ENCODE results near the gene GRK3.

Gene GRK3

DNA sequence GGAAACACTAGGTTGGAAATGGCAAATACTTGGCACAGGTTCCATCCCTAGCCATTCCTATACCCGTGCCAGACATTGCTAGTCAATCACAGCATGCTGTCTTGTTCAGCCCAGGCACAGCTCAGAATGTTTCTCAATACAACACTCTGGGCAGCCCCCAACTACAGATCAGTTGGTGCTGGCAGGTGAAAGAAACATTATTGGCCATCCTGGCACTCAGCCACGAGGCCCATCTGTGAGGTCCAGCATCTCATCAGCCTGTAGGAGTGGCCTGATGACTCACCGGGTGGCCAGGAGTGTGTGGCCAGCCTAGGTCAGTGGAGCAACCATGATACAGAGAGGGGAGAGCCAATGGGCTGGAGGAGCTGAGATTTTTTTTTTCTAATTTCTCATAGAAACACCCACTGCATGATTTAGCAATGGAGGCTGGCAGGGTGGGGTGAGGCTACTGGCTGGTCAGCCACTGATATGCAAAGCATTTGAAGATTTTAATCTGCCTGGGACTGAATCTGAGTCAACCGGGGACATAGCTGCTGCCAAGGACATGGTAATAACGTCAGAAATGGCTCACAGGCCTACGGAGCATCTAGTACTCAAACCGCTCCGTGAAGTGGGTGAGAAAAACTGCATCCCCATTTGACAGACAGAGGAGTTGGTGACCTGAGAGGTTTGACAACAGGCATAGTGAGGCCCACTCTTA is 182.9 kb downstream of the GRK3 start:
- Histone ChIP-seq H3K27ac (replicated peaks) (no peak overlapping the region), H3K27me3 (ENCODE audit: insufficient read depth, poor library complexity, severe bottlenecking) (no peaks in the 10 kb centered on the region), H3K4me3 (replicated peaks; ENCODE audit: insufficient read depth, low read length) (no peak overlapping the region)
- TF ChIP-seq GABPA (IDR thresholded peaks at IDR 0.05; ENCODE audit: low read depth) (no peak), POLR2AphosphoS5 (IDR thresholded peaks at IDR 0.05; ENCODE audit: low read depth) (no peak), SPI1 (IDR thresholded peaks at IDR 0.05; ENCODE audit: borderline replicate concordance, low read depth) (no peak)
- TF ChIP-seq, protein P1, sequence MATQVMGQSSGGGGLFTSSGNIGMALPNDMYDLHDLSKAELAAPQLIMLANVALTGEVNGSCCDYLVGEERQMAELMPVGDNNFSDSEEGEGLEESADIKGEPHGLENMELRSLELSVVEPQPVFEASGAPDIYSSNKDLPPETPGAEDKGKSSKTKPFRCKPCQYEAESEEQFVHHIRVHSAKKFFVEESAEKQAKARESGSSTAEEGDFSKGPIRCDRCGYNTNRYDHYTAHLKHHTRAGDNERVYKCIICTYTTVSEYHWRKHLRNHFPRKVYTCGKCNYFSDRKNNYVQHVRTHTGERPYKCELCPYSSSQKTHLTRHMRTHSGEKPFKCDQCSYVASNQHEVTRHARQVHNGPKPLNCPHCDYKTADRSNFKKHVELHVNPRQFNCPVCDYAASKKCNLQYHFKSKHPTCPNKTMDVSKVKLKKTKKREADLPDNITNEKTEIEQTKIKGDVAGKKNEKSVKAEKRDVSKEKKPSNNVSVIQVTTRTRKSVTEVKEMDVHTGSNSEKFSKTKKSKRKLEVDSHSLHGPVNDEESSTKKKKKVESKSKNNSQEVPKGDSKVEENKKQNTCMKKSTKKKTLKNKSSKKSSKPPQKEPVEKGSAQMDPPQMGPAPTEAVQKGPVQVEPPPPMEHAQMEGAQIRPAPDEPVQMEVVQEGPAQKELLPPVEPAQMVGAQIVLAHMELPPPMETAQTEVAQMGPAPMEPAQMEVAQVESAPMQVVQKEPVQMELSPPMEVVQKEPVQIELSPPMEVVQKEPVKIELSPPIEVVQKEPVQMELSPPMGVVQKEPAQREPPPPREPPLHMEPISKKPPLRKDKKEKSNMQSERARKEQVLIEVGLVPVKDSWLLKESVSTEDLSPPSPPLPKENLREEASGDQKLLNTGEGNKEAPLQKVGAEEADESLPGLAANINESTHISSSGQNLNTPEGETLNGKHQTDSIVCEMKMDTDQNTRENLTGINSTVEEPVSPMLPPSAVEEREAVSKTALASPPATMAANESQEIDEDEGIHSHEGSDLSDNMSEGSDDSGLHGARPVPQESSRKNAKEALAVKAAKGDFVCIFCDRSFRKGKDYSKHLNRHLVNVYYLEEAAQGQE (IDR thresholded peaks at IDR 0.05; ENCODE audit: insufficient replicate concordance, low read depth): no peak
- TF ChIP-seq, protein P2, sequence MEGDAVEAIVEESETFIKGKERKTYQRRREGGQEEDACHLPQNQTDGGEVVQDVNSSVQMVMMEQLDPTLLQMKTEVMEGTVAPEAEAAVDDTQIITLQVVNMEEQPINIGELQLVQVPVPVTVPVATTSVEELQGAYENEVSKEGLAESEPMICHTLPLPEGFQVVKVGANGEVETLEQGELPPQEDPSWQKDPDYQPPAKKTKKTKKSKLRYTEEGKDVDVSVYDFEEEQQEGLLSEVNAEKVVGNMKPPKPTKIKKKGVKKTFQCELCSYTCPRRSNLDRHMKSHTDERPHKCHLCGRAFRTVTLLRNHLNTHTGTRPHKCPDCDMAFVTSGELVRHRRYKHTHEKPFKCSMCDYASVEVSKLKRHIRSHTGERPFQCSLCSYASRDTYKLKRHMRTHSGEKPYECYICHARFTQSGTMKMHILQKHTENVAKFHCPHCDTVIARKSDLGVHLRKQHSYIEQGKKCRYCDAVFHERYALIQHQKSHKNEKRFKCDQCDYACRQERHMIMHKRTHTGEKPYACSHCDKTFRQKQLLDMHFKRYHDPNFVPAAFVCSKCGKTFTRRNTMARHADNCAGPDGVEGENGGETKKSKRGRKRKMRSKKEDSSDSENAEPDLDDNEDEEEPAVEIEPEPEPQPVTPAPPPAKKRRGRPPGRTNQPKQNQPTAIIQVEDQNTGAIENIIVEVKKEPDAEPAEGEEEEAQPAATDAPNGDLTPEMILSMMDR (IDR thresholded peaks at IDR 0.05; ENCODE audit: insufficient read depth, low read length): no peak
- no peak for DNase-seq (ENCODE audit: low read depth in 1 of 2, low spot score in 1 of 2)

DNA sequence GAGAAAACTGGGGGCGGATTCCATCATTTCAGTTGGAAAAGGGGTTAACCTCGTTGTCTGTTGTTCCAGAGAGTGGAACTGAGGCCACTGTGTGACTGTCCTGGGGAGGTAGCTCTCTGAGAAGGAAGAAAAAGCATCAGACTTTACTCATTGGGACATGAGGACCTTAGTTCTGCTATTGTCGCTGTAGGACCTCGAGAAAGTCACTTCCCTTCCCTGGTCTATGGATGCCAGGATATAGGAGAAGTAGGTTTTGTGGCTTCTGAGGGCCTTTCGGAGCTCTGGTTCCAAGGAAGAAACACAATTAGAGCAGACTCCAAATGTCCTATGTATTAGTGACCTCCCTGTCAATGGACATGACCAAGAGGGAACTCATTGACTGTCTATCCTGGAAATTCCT is 183.7 kb downstream of the GRK3 start:
- peak in 1 of 2 experiments; percentile 30 for DNase-seq (ENCODE audit: low read depth in 1 of 2, low spot score in 1 of 2)
- TF ChIP-seq, protein P2 (IDR thresholded peaks at IDR 0.05; ENCODE audit: insufficient read depth, low read length): no peak
- no peak for TF ChIP-seq POLR2AphosphoS5 (IDR thresholded peaks at IDR 0.05; ENCODE audit: low read depth)
- TF ChIP-seq SPI1 (IDR thresholded peaks at IDR 0.05; ENCODE audit: borderline replicate concordance, low read depth): peak; percentile 58; the same call in 1 of the 2 replicates
- TF ChIP-seq, protein P1 (IDR thresholded peaks at IDR 0.05; ENCODE audit: insufficient replicate concordance, low read depth): no peak
- Histone ChIP-seq H3K27ac (replicated peaks) (no peak overlapping the region), H3K4me3 (replicated peaks; ENCODE audit: insufficient read depth, low read length) (no peak overlapping the region), H3K27me3 (ENCODE audit: insufficient read depth, poor library complexity, severe bottlenecking) (no peaks in the 10 kb centered on the region)

DNA sequence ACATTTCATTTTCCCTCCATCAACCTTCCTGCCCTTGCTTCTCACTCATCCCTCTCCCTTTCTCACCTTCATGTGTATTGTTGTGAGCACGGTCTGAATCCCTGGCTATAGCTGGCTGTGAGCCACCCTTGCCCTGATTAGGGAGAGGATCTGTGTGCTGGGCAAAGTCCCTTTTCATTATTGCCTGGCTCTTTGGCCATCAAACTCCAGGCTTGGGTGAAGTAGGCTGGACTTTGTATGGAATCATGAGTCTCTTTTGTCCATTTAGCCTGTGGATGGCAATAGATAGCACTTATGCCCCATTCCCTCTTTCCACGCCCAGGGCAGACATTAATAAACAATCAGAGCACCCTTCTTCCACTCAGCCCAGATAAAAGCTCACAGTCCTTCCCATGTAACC is 184.2 kb downstream of the GRK3 start:
- Histone ChIP-seq H3K27ac (replicated peaks) (no peak overlapping the region), H3K27me3 (ENCODE audit: insufficient read depth, poor library complexity, severe bottlenecking) (no peaks in the 10 kb centered on the region), H3K4me3 (replicated peaks; ENCODE audit: insufficient read depth, low read length) (no peak overlapping the region)
- TF ChIP-seq POLR2AphosphoS5 (IDR thresholded peaks at IDR 0.05; ENCODE audit: low read depth) (no peak), SPI1 (IDR thresholded peaks at IDR 0.05; ENCODE audit: borderline replicate concordance, low read depth) (no peak), GABPA (IDR thresholded peaks at IDR 0.05; ENCODE audit: low read depth) (no peak)
- TF ChIP-seq, protein P2 (IDR thresholded peaks at IDR 0.05; ENCODE audit: insufficient read depth, low read length): no peak
- TF ChIP-seq, protein P1 (IDR thresholded peaks at IDR 0.05; ENCODE audit: insufficient replicate concordance, low read depth): no peak
- no peak for DNase-seq (ENCODE audit: low read depth in 1 of 2, low spot score in 1 of 2)
